ENCODE results near the gene C19orf25.

Gene C19orf25

DNA sequence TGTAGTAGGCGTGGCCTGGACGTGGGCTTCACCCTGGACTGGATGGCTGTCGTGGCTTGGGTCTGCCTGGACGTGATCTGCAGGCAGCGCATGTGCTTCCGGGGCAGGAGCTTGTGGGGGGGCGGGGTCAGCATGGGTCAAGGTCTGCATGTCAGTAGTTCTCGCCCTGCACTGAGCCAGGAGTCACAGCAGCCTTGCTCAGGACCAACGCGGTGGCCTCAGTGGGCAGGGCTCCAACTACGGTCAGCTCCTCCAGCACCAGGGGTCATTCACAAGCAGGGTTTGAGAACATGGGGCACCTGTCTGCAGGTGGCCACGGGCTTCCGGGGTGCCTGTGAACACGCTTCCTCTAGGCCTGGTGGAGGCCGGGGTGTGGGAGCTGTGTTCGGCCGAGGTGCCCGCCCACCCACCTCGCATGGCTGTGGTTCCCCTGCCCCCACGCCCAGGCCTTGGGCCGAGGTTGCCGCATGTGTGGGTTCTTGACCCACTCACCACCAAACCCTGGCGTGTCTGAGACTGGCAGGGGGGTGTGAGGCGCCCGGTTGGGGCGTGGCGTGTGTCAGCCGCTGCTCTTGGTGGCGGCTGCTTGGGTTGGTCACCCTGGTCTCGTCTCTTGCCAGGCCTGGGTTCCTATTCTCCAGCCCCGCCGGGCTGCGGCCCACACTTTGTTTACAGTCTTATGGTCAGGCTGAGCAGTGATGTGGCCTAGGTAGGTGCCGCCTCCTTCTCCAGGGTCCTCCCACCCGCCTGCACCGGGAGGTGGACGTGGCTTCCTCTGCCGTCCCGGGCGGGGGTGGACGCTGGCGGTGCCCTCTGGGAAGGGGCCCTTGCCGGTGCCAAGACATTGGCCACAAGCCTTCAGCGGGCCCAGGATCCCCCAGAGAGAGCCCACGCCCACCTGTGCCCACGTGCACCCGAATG lies 45.6 kb downstream of the C19orf25 start:
- no peaks in the 10 kb centered on the region; the same call in 1 of the 2 replicates for H3K36me3 ChIP-seq (ENCODE audit: insufficient read depth, low read length)
- H3K4me1 ChIP-seq (ENCODE audit: control insufficient read depth, insufficient read depth, low read length, unreplicated experiment): no peaks in the 10 kb centered on the region
- H2AFZ ChIP-seq (ENCODE audit: low read length, unreplicated experiment): no peak overlapping the region
- no peaks in the 10 kb centered on the region for H3K27me3 ChIP-seq (ENCODE audit: insufficient read depth, low read length)
- H3K79me2 ChIP-seq (ENCODE audit: control insufficient read depth, insufficient read depth, low read length, unreplicated experiment): peaks cover 1% of the 10 kb centered on the region
- H3K4me3 ChIP-seq (ENCODE audit: low read depth, low read length): no peak overlapping the region
- no peak overlapping the region for H3K27ac ChIP-seq (ENCODE audit: low read depth, low read length)

- Histone ChIP-seq H3K27ac (ENCODE audit: low read depth, low read length) (no peak overlapping the region), H2AFZ (ENCODE audit: low read length, unreplicated experiment) (no peak overlapping the region), H3K4me3 (ENCODE audit: low read depth, low read length) (no peak overlapping the region), H3K4me1 (ENCODE audit: control insufficient read depth, insufficient read depth, low read length, unreplicated experiment) (no peaks in the 10 kb centered on the region), H3K36me3 (ENCODE audit: insufficient read depth, low read length) (no peaks in the 10 kb centered on the region; the same call in 1 of the 2 replicates), H3K79me2 (ENCODE audit: control insufficient read depth, insufficient read depth, low read length, unreplicated experiment) (no peaks in the 10 kb centered on the region), H3K27me3 (ENCODE audit: insufficient read depth, low read length) (no peaks in the 10 kb centered on the region)
Observed at GRCh38 chr19:1432507-1432887, 46.5 kb downstream of the C19orf25 start.

GRCh38 chr19:1431759-1432506 lies 47.1 kb downstream of the C19orf25 start:
- Histone ChIP-seq H3K27me3 (ENCODE audit: insufficient read depth, low read length) (no peaks in the 10 kb centered on the region), H2AFZ (ENCODE audit: low read length, unreplicated experiment) (no peak overlapping the region), H3K4me3 (ENCODE audit: low read depth, low read length) (no peak overlapping the region), H3K79me2 (ENCODE audit: control insufficient read depth, insufficient read depth, low read length, unreplicated experiment) (no peaks in the 10 kb centered on the region), H3K36me3 (ENCODE audit: insufficient read depth, low read length) (no peaks in the 10 kb centered on the region; the same call in 1 of the 2 replicates), H3K4me1 (ENCODE audit: control insufficient read depth, insufficient read depth, low read length, unreplicated experiment) (no peaks in the 10 kb centered on the region), H3K27ac (ENCODE audit: low read depth, low read length) (no peak overlapping the region)

DNA sequence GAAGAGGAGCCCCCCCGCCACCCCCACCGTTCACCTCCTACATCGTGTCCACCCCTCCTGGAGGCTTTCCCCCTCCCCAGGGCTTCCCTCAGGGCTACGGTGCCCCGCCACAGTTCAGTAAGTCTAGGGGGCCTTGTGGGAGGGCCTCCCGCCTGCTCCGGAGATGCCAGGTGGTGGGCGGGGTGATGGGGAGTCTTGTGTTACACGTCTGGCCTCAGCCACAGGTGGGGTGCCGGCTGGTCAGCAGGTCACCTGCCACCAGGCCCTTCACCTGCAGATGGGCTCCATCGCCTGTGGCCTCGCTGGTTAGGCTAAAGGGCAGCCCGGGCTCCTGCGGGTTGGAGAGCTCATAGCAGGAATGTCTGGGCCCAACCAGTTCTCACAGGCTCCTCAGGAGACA lies 48.8 kb downstream of the C19orf25 start:
- Histone ChIP-seq H3K4me3 (ENCODE audit: low read depth, low read length) (no peak overlapping the region), H2AFZ (ENCODE audit: low read length, unreplicated experiment) (no peak overlapping the region), H3K27me3 (ENCODE audit: insufficient read depth, low read length) (no peaks in the 10 kb centered on the region), H3K79me2 (ENCODE audit: control insufficient read depth, insufficient read depth, low read length, unreplicated experiment) (peaks cover 2% of the 10 kb centered on the region), H3K4me1 (ENCODE audit: control insufficient read depth, insufficient read depth, low read length, unreplicated experiment) (no peaks in the 10 kb centered on the region), H3K36me3 (ENCODE audit: insufficient read depth, low read length) (peaks cover 3% of the 10 kb centered on the region; the same call in 1 of the 2 replicates), H3K27ac (ENCODE audit: low read depth, low read length) (no peak overlapping the region)

GRCh38 chr19:1429750-1430149 lies 49.3 kb downstream of the C19orf25 start:
- H3K27me3 ChIP-seq (ENCODE audit: insufficient read depth, low read length): no peaks in the 10 kb centered on the region
- peaks cover 4% of the 10 kb centered on the region for H3K79me2 ChIP-seq (ENCODE audit: control insufficient read depth, insufficient read depth, low read length, unreplicated experiment)
- peaks cover 3% of the 10 kb centered on the region; the same call in 1 of the 2 replicates for H3K36me3 ChIP-seq (ENCODE audit: insufficient read depth, low read length)
- H2AFZ ChIP-seq (ENCODE audit: low read length, unreplicated experiment): no peak overlapping the region
- H3K4me3 ChIP-seq (ENCODE audit: low read depth, low read length): no peak overlapping the region
- no peaks in the 10 kb centered on the region for H3K4me1 ChIP-seq (ENCODE audit: control insufficient read depth, insufficient read depth, low read length, unreplicated experiment)
- no peak overlapping the region for H3K27ac ChIP-seq (ENCODE audit: low read depth, low read length)

DNA sequence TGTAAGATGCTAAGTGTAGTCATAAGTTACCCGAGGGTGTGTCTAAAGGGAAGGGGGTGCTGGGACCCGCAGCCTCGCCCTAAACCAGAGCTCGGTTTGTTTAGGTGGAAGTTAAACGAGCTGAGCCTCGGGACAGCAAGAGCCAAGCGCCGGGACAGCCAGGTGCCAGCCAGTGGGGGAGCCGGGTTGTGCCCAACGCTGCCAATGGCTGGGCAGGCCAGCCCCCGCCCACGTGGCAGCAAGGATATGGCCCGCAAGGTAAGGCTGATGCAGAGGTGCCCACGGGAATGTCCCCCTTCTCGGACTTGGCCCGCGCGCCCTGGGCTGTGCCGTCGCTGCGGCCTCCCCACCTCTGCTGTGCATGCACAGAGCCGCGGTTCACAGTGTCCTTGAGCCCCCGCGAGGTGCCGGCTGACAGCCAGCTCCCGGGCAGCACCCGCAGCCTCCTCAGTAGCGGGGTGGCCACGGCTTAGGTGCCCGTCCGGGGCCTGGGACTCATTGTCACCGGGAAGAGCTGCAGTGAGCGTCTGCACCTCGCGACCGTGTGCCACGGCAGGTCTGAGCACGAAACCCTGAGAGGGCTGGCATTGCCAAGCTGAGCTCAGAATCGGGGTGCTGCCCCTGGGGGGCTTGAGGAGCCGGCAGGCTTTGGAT lies 50.1 kb downstream of the C19orf25 start:
- H3K4me1 ChIP-seq (ENCODE audit: control insufficient read depth, insufficient read depth, low read length, unreplicated experiment): no peaks in the 10 kb centered on the region
- peaks cover 6% of the 10 kb centered on the region for H3K79me2 ChIP-seq (ENCODE audit: control insufficient read depth, insufficient read depth, low read length, unreplicated experiment)
- H2AFZ ChIP-seq (ENCODE audit: low read length, unreplicated experiment): no peak overlapping the region
- H3K4me3 ChIP-seq (ENCODE audit: low read depth, low read length): no peak overlapping the region
- H3K27ac ChIP-seq (ENCODE audit: low read depth, low read length): no peak overlapping the region
- H3K27me3 ChIP-seq (ENCODE audit: insufficient read depth, low read length): no peaks in the 10 kb centered on the region
- H3K36me3 ChIP-seq (ENCODE audit: insufficient read depth, low read length): peaks cover 3% of the 10 kb centered on the region; the same call in 1 of the 2 replicates

DNA sequence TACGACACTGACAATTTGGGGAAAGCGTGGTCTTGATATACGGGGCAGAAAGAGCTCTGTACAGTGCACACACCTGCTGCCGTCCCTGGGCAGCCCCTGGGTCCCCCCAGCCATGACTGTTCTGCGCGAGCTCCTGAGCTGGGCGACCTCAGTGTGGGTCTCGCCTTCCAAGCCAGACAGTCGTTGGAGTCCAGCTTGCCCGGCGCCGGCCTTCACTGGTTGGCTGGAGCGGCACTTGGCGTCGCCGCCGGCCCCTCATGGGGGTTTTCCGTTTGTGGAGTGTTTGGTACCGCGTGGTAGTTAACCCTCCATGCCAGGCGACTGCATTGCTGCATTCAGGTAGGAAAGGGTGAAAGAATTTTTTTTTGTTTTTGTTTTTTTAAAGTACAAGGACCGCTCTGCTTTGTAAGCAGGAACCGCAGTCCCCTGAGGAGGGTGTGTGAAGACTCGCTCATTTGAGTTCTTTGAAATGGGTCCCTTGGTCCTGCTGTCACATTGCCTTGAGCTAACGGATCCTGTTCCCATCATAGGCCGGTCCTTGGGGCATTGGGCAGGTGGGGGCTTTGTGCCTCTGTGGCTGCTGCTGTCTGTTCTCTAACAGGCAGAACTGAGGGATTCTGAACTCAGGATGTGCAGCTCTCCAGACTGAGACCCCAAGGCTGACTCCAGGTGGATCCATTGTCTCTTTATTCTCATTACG lies 51.6 kb downstream of the C19orf25 start:
- Histone ChIP-seq H3K4me3 (ENCODE audit: low read depth, low read length) (no peak overlapping the region), H2AFZ (ENCODE audit: low read length, unreplicated experiment) (no peak overlapping the region), H3K27ac (ENCODE audit: low read depth, low read length) (no peak overlapping the region), H3K27me3 (ENCODE audit: insufficient read depth, low read length) (no peaks in the 10 kb centered on the region), H3K36me3 (ENCODE audit: insufficient read depth, low read length) (peaks cover 3% of the 10 kb centered on the region; the same call in 1 of the 2 replicates), H3K4me1 (ENCODE audit: control insufficient read depth, insufficient read depth, low read length, unreplicated experiment) (no peaks in the 10 kb centered on the region), H3K79me2 (ENCODE audit: control insufficient read depth, insufficient read depth, low read length, unreplicated experiment) (peaks cover 11% of the 10 kb centered on the region)

DNA sequence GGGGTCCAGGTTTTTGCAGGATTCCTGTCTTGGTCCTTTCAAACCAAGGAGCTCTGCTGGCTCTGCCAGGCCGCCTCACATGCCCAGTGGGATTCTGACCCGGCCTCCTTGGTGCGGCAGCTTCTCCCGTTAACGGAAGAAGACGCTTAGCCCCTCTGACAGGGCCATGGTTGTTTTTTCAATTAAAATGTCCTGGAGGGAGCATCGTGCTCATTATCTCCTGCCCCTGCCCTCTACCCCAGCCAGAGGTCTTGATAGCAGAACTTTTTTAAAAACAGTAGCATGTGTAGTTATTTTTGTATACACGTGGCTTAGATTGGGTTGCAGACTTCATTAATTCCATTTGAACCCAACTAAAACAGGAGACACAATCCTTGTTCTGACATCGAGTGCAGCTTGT lies 52.3 kb downstream of the C19orf25 start:
- Histone ChIP-seq H3K79me2 (ENCODE audit: control insufficient read depth, insufficient read depth, low read length, unreplicated experiment) (peaks cover 11% of the 10 kb centered on the region), H3K4me1 (ENCODE audit: control insufficient read depth, insufficient read depth, low read length, unreplicated experiment) (no peaks in the 10 kb centered on the region), H3K27me3 (ENCODE audit: insufficient read depth, low read length) (no peaks in the 10 kb centered on the region), H3K4me3 (ENCODE audit: low read depth, low read length) (no peak overlapping the region), H3K27ac (ENCODE audit: low read depth, low read length) (no peak overlapping the region), H3K36me3 (ENCODE audit: insufficient read depth, low read length) (peaks cover 3% of the 10 kb centered on the region; the same call in 1 of the 2 replicates), H2AFZ (ENCODE audit: low read length, unreplicated experiment) (no peak overlapping the region)

DNA sequence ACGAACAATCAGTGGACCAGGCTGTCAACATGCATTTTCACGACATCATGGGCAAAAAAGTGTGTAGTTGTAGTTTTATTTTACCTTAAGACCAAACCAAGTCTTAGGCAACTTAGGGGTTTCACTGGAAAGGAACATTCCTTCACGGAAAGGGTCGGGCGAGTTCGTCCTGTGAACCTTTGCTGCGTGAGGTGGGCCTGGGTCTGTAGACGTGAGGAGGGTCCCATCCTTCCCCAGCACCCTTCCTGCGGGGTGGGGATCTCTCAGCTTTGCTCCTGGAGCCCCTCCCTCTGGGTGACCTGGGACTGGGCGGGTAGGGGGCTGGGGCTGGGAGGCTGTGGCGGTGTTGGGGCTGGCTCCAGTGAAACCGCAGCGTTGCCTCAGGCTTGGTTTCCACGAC lies 53.1 kb downstream of the C19orf25 start:
- Histone ChIP-seq H3K4me3 (ENCODE audit: low read depth, low read length) (no peak overlapping the region), H3K79me2 (ENCODE audit: control insufficient read depth, insufficient read depth, low read length, unreplicated experiment) (peaks cover 13% of the 10 kb centered on the region), H3K27me3 (ENCODE audit: insufficient read depth, low read length) (no peaks in the 10 kb centered on the region), H3K4me1 (ENCODE audit: control insufficient read depth, insufficient read depth, low read length, unreplicated experiment) (no peaks in the 10 kb centered on the region), H2AFZ (ENCODE audit: low read length, unreplicated experiment) (no peak overlapping the region), H3K27ac (ENCODE audit: low read depth, low read length) (no peak overlapping the region), H3K36me3 (ENCODE audit: insufficient read depth, low read length) (peaks cover 3% of the 10 kb centered on the region; the same call in 1 of the 2 replicates)
